Sigmoid colon (tissue), 7 donors: Measurements from ENCODE around the gene EDNRB. TPM values are rescaled to one million over a fixed set of nuclear protein-coding genes. Genes with fewer than 3 reads are reported as not detected.
"Not testable (repeated sequence)": the region's sequence is repeated elsewhere in the genome, so short reads cannot be mapped to it uniquely, and the experiment has no call there.

Source experiments
- DNase-seq: peaks from one replicate; pipeline ENCODE4 v3.0.0-alpha.2; 2019
- H3K27ac ChIP-seq, 4 donors: fragments of 200-600 bp; sonication (generic); one replicate each; pipeline ENCODE4 v1.5.1; 2016 to 2019; ENCODE audit warnings: mild to moderate bottlenecking in 1 of 4
- H3K27me3 ChIP-seq, 3 donors: fragments of 200-600 bp; sonication (generic); one replicate each; pipeline ENCODE4 v1.5.1; 2019; ENCODE audit warnings: mild to moderate bottlenecking in 1 of 3
- H3K36me3 ChIP-seq, 4 donors: fragments of 200-600 bp; sonication (generic); one replicate each; pipeline ENCODE4 v1.5.1; 2016 to 2019
- H3K4me1 ChIP-seq, 4 donors: fragments of 200-600 bp; sonication (generic); one replicate each; pipeline ENCODE4 v1.5.1; 2017 to 2019
- H3K4me3 ChIP-seq, 4 donors: fragments of 200-600 bp; sonication (generic); one replicate each; pipeline ENCODE4 v1.5.1; 2017 to 2019; ENCODE audit warnings: mild to moderate bottlenecking in 2 of 4, moderate library complexity in 1 of 4
- H3K9me3 ChIP-seq, 4 donors: fragments of 200-600 bp in 3 of 4; sonication (generic) in 3 of 4; one replicate each; pipeline versions ENCODE4 v1.5.1 to v1.6.1; 2013 to 2019
- CTCF ChIP-seq, 4 experiments: fragments of 450-650 bp in 3 of 4; fragments of 200-600 bp in 1 of 4; IDR thresholded peaks; one replicate each; pipeline ENCODE4 v1.5.1; 2016 to 2019; ENCODE audit warnings: antibody characterized with exemption in 4 of 4, mild to moderate bottlenecking in 3 of 4, moderate library complexity in 2 of 4
- EP300 ChIP-seq, 4 donors: sonication (generic); formaldehyde crosslinking; IDR thresholded peaks; one replicate each; pipeline ENCODE4 v1.6.1; 2017; ENCODE audit warnings: antibody characterized with exemption in 4 of 4
- POLR2A ChIP-seq, 2 donors: fragments of 450-650 bp; IDR thresholded peaks; one replicate each; pipeline ENCODE4 v1.6.1; 2016; ENCODE audit warnings: antibody characterized with exemption in 2 of 2, mild to moderate bottlenecking in 2 of 2, moderate library complexity in 2 of 2
- POLR2AphosphoS5 ChIP-seq, 4 donors: sonication (generic); formaldehyde crosslinking; IDR thresholded peaks; one replicate each; pipeline ENCODE4 v1.6.1; 2017; ENCODE audit warnings: antibody characterized with exemption in 4 of 4
- WGBS, 2 donors: extraction: QIAGEN DNeasy Blood & Tissue Kit; methylation state at CpG; one replicate each; pipeline ENCODE4 v1.1.7; 2013; 5-methylcytosine and 5-hydroxymethylcytosine counted together
- intact Hi-C: fragments of 100-400 bp; cut with DNase I; formaldehyde crosslinking; loops from one replicate; pipeline ENCODE4 v1.15.1; 2023
- polyA plus RNA-seq, 3 donors: library from polyadenylated mRNA; stranded (reverse); fragments of 200-250 nt; gene quantifications; one replicate each; pipeline ENCODE4 v1.2.3, GENCODE V29; 2013
- total RNA-seq, 4 donors: library from RNA; depleted of rRNA; stranded (reverse); fragments of >200 nt; gene quantifications; one replicate each; pipeline ENCODE4 v1.1.0, GENCODE V29; 2016
- donor health status: healthy with polysubstance abuse.
- donor health status: Bipolar disorder and iron deficiency.
- donor health status: healthy.

Gene EDNRB
- total RNA-seq (10 to 100 TPM; 14.9 to 17.6 (median 16.8) TPM), polyA plus RNA-seq (1 to 10 TPM; 1.6 to 6.9 (median 1.8) TPM)

DNA sequence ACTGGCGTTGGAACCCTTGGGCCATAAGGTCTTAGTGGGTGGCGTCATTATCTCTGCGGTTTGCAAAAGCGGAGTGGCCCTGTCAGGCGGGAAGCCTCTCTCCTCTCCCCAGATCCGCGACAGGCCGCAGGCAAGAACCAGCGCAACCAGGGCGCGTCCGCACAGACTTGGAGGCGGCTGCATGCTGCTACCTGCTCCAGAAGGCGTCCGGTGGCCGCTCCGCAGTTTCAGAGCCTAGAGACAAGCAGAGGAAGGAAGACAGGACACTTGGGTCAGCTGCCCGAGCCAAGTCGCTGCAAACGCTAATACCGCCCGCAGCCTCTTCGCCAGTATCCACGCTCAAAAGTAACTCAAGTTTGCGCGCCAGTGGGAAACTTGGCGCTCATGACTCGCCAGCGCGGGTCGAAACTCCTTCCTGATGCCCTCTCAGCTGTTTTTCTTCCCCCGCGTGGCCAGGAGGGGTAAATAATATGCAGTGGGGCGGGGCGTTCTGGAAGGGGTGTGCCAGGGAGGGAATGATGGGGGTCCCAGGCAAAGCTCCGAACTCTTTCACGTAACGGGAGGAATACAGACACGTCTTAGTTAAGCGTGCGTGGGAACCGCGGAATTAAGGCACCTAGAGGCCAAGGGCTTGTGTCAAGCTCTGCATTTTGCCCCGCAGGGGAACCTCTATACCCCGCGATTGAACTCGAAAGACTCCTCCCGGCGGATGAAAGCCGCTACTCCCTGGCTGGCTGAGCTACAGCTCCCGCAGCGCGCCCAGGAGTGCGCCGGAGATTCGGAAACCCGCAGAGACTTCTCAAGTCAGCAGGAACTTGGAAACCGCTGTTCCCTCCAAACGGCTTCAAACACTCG, at the start of gene EDNRB:
EDNRB (minus strand) TSS at position 441 of the 855 bp plus-strand sequence; CDS start at position 183, 258 bp downstream.
- H3K36me3 ChIP-seq: no peaks in the 10 kb centered on the region
- intact Hi-C loops: no loop called here
- DNase-seq: peak; percentile 71
- H3K27ac ChIP-seq: peak within 1 kb of the TSS; percentile 35 to 60 (median 48)
- peak within 1 kb of the TSS; percentile 29 to 55 (median 50) for H3K4me3 ChIP-seq
- no peaks in the 10 kb centered on the region for H3K9me3 ChIP-seq
- TF ChIP-seq POLR2AphosphoS5 (IDR thresholded peaks at IDR 0.05): peak; percentile 9 to 55 (median 36)
- no peak for TF ChIP-seq EP300 (IDR thresholded peaks at IDR 0.05)
- 4 to 23% methylated on average over 60 of the region's 60 CpGs for WGBS, 2 donors
- H3K27me3 ChIP-seq: peaks cover 0 to 38% (median 4%) of the 10 kb centered on the region in 3 donors
- peaks cover 0 to 19% (median 17%) of the 10 kb centered on the region in 4 donors for H3K4me1 ChIP-seq

GRCh38 chr13:77966671-77967070, 48.0 kb upstream of the EDNRB start:
- TF ChIP-seq CTCF (IDR thresholded peaks at IDR 0.05) (no peak), POLR2A (IDR thresholded peaks at IDR 0.05) (no peak), EP300 (IDR thresholded peaks at IDR 0.05) (no peak), POLR2AphosphoS5 (IDR thresholded peaks at IDR 0.05) (no peak)
- intact Hi-C loops: no loop called here
- Histone ChIP-seq H3K27me3 (no peaks in the 10 kb centered on the region), H3K36me3 (no peaks in the 10 kb centered on the region), H3K9me3 (no peaks in the 10 kb centered on the region), H3K27ac (no peak overlapping the region), H3K4me3 (no peak overlapping the region), H3K4me1 (no peaks in the 10 kb centered on the region)
- 86 to 92% methylated on average over 2 of the region's 2 CpGs for WGBS, 2 donors
- no peak for DNase-seq

- H3K36me3 ChIP-seq: no peaks in the 10 kb centered on the region
- intact Hi-C loops: no loop called here
- 68 to 75% methylated on average over 1 of the region's 1 CpG for WGBS, 2 donors
- no peaks in the 10 kb centered on the region for H3K4me1 ChIP-seq
- TF ChIP-seq CTCF (IDR thresholded peaks at IDR 0.05): no peak
- TF ChIP-seq EP300 (IDR thresholded peaks at IDR 0.05): no peak
- no peak for TF ChIP-seq POLR2A (IDR thresholded peaks at IDR 0.05)
- no peak overlapping the region for H3K4me3 ChIP-seq
- no peak for DNase-seq
- no peak overlapping the region for H3K27ac ChIP-seq
- no peaks in the 10 kb centered on the region for H3K9me3 ChIP-seq
- no peaks in the 10 kb centered on the region for H3K27me3 ChIP-seq
These were observed 34.1 kb upstream of the EDNRB start for GRCh38 chr13:77952737-77953136.

- no peak overlapping the region for H3K27ac ChIP-seq
- H3K36me3 ChIP-seq: no peaks in the 10 kb centered on the region
- TF ChIP-seq POLR2AphosphoS5 (IDR thresholded peaks at IDR 0.05): no peak
- TF ChIP-seq EP300 (IDR thresholded peaks at IDR 0.05): no peak
- TF ChIP-seq POLR2A (IDR thresholded peaks at IDR 0.05): no peak
- TF ChIP-seq CTCF (IDR thresholded peaks at IDR 0.05): no peak
- no peaks in the 10 kb centered on the region for H3K27me3 ChIP-seq
- DNase-seq: no peak
- H3K4me3 ChIP-seq: no peak overlapping the region
- no peaks in the 10 kb centered on the region for H3K9me3 ChIP-seq
- no peaks in the 10 kb centered on the region for H3K4me1 ChIP-seq
- intact Hi-C loops: no loop called here
These were observed 33.6 kb upstream of the EDNRB start for GRCh38 chr13:77952276-77952675.

DNA sequence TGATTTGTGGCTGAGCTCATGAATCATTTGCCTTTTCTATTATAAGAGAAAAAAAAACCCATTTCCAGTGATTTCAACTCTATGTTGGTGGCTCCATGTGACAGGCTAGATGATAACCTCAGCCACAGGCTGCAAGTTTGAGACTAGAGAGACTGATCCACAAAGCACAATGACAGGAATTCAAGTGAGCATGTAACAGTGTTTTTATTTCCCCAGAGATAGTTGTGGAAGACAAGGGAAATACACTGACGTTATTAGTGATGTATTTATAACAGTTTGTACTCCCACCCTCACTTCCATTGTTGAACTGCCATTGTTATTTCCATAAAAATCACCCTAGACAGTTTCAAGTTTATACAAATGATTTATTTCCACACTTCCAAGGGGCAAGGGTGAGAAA, 27.9 kb upstream of the EDNRB start:
- WGBS, 2 donors: 43 to 63% methylated on average over 1 of the region's 1 CpG
- Histone ChIP-seq H3K27ac (no peak overlapping the region), H3K36me3 (no peaks in the 10 kb centered on the region), H3K9me3 (no peaks in the 10 kb centered on the region), H3K4me3 (no peak overlapping the region), H3K27me3 (no peaks in the 10 kb centered on the region), H3K4me1 (no peaks in the 10 kb centered on the region)
- intact Hi-C loops: no loop called here
- no peak for DNase-seq
- TF ChIP-seq POLR2A (IDR thresholded peaks at IDR 0.05) (no peak), POLR2AphosphoS5 (IDR thresholded peaks at IDR 0.05) (no peak), CTCF (IDR thresholded peaks at IDR 0.05) (no peak), EP300 (IDR thresholded peaks at IDR 0.05) (no peak)

DNA sequence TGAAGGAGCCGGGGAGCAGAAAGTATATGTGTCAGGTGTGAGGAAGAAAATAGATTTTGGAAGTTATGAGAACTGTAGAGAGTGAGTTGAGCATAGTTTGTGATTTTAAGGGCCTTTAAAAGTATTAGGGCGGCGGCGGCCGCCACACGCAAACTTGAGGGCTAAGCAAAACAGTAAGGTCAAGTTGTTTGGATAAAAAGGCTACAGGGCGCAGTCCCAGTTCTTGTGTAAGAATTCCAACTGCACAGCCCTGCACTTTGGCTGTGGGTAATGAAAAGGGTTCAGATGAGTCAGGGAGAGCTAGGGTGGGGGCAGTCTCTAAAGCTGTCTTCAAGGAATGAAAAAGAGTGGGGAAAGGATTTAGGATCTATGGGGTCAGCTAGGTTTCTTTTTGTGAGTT, 16.4 kb upstream of the EDNRB start:
- H3K27me3 ChIP-seq, H3K4me3 ChIP-seq, DNase-seq, intact Hi-C loops, H3K9me3 ChIP-seq, H3K27ac ChIP-seq, H3K4me1 ChIP-seq, H3K36me3 ChIP-seq: not testable (repeated sequence)
- 91 to 92% methylated on average over 7 of the region's 7 CpGs for WGBS, 2 donors
